Heart left ventricle (tissue), 16 donors: ENCODE results near the gene PPP1R1A. TPM values are rescaled to one million over a fixed set of nuclear protein-coding genes. Genes with fewer than 3 reads are reported as not detected.

Source experiments
- ATAC-seq, 4 donors: fragments of 200-7000 bp; cut with Tn5 transposase; one replicate each; pipeline ENCODE4 v1.9.1; 2020 to 2022; ENCODE audit warnings: moderate library complexity in 4 of 4, mild to moderate bottlenecking in 3 of 4, moderate number of reproducible peaks in 1 of 4
- DNase-seq, 5 donors: peaks; one replicate each; pipeline ENCODE4 v3.0.0-alpha.2; 2020
- H3K27ac ChIP-seq, 12 donors: fragments of 200-600 bp; sonication (generic) in 4 of 12; one replicate each; pipeline versions ENCODE4 v1.5.0 to v1.8.0; 2016 to 2022; ENCODE audit warnings: mild to moderate bottlenecking in 2 of 12
- H3K27me3 ChIP-seq, 9 donors: fragments of 200-600 bp; sonication (generic) in 2 of 9; one replicate each; pipeline versions ENCODE4 v1.5.1 to v1.8.0; 2016 to 2022; ENCODE audit warnings: mild to moderate bottlenecking in 3 of 9
- H3K36me3 ChIP-seq, 9 donors: fragments of 200-600 bp; sonication (generic) in 2 of 9; one replicate each; pipeline versions ENCODE4 v1.5.0 to v1.8.0; 2018 to 2022; ENCODE audit warnings: mild to moderate bottlenecking in 2 of 9
- H3K4me1 ChIP-seq, 12 donors: fragments of 200-600 bp; sonication (generic) in 4 of 12; one replicate each; pipeline versions ENCODE4 v1.5.0 to v1.8.0; 2016 to 2022; ENCODE audit warnings: mild to moderate bottlenecking in 3 of 12
- H3K4me3 ChIP-seq, 12 donors: fragments of 200-600 bp; sonication (generic) in 4 of 12; one replicate each; pipeline versions ENCODE4 v1.5.0 to v1.8.0; 2017 to 2022; ENCODE audit warnings: mild to moderate bottlenecking in 9 of 12, moderate library complexity in 4 of 12
- H3K9me3 ChIP-seq, 12 donors: fragments of 200-600 bp; sonication (generic) in 4 of 12; one replicate each; pipeline versions ENCODE4 v1.5.0 to v1.8.0; 2016 to 2022; ENCODE audit warnings: mild to moderate bottlenecking in 1 of 12
- POLR2A ChIP-seq, 2 donors: fragments of 450-650 bp; IDR thresholded peaks; one replicate each; pipeline ENCODE4 v1.6.1; 2017; ENCODE audit warnings: antibody characterized with exemption in 2 of 2, mild to moderate bottlenecking in 2 of 2, moderate library complexity in 2 of 2
- WGBS, 4 donors: extraction: QIAGEN DNeasy Blood & Tissue Kit in 2 of 4; methylation state at CpG; one replicate each; pipeline versions ENCODE4 v1.1.5 to v1.1.7; 2013 to 2018; 5-methylcytosine and 5-hydroxymethylcytosine counted together
- intact Hi-C, 10 donors: fragments of 100-400 bp; cut with DNase I; formaldehyde crosslinking; loops; one replicate each; pipeline versions ENCODE4 v1.11.1 to v1.14.2; 2022
- polyA plus RNA-seq, 2 donors: library from polyadenylated mRNA; stranded (reverse); fragments of 200-250 nt; gene quantifications; one replicate each; pipeline ENCODE4 v1.2.3, GENCODE V29; 2013
- total RNA-seq, 9 donors: library from RNA; depleted of rRNA in 2 of 9; stranded (reverse); fragments of >200 nt in 2 of 9; fragmentation: NEBNext Ultra II Directional in 3 of 9; extraction: Animal tissue kit (Norgen Biotek cat#: 25700) in 3 of 9; gene quantifications; one replicate each; pipeline versions ENCODE4 v1.1.0 to v1.2.4, GENCODE V29; 2016 to 2023
- TF ChIP-seq, protein P1 (sequence below), 12 donors: fragments of 200-600 bp; sonication (generic) in 4 of 12; IDR thresholded peaks; one replicate each; pipeline versions ENCODE4 v1.5.0 to v1.8.0; 2018 to 2022; ENCODE audit warnings: antibody characterized with exemption in 12 of 12, mild to moderate bottlenecking in 5 of 12
- donor health status: ischemic (EF 13 %, LVEDD 7.1; RV severe dilation, severe dysfunction).
- donor health status: healthy with polysubstance abuse.
- donor health status: DM: no; HTN: yes; CAD: no.
- donor health status: DM: no; HTN: no; CAD: no.
- donor health status: ischemic (EF 25% LVEDD 6.9; RV normal size, moderate dysfunction).
- donor health status: ischemic (EF 25% LVEDD 5.7; RV mildly dilated, moderate dysfunction).
- donor health status: healthy.
- donor health status: DM: yes; HTN: yes; CAD: no.
- donor health status: ischemic (EF 35%, LVEDD 5.7; RV mildly dilated, moderate dysfunction).
- donor health status: nonischemic (EF 11% LVEDD 7.7; RV severe dilation, severe dysfunction).
- donor health status: DM: yes; HTN: yes; CAD: no.
- donor health status: PGD.
- donor health status: ischemic (EF 29% LVEDD 5.4; RV normal size, mild dysfunction).
- donor health status: nonischemic (EF 23%, LVEDD 6.1; RV moderate dilation, normal function).

PPP1R1A gene
- total and polyA plus RNA-seq, 11 donors = 25.5 to 181 (median 60.9) TPM

DNA sequence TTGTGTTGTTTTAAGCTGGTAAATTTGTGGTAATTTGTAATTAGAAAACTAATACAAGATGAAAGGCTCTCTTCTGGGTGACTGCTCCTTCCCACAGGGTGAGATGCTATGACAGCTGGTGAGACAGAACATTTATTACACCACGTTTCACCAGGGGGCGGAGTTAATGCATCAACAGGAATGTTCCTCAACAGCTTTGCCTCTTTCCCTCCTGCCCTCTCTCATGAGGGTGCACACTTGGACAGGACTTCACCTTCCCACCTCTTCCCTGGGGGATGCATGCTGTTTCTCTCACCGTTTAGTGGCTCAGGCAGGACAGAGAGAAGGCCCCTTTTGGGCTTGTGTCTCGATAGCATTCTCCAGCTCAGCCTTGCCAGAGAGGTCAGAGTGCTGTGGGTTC is 13.4 kb upstream of the PPP1R1A start:
- 55 to 61% (median 60%) methylated on average over 4 of the region's 4 CpGs for WGBS, 4 donors
- no peak for DNase-seq
- Histone ChIP-seq H3K36me3 (no peaks in the 10 kb centered on the region), H3K9me3 (no peaks in the 10 kb centered on the region), H3K4me1 (no peaks in the 10 kb centered on the region), H3K4me3 (no peak overlapping the region), H3K27ac (no peak overlapping the region), H3K27me3 (no peaks in the 10 kb centered on the region)
- intact Hi-C loops = loop anchor here in 4 of 10 donors (2.0 to 10.0 kb wide), 3 partner anchors 21 to 355 kb away; no protein-coding TSS in a partner anchor
- ATAC-seq = no peak
- TF ChIP-seq POLR2A (IDR thresholded peaks at IDR 0.05) = no peak
- TF ChIP-seq, protein P1, sequence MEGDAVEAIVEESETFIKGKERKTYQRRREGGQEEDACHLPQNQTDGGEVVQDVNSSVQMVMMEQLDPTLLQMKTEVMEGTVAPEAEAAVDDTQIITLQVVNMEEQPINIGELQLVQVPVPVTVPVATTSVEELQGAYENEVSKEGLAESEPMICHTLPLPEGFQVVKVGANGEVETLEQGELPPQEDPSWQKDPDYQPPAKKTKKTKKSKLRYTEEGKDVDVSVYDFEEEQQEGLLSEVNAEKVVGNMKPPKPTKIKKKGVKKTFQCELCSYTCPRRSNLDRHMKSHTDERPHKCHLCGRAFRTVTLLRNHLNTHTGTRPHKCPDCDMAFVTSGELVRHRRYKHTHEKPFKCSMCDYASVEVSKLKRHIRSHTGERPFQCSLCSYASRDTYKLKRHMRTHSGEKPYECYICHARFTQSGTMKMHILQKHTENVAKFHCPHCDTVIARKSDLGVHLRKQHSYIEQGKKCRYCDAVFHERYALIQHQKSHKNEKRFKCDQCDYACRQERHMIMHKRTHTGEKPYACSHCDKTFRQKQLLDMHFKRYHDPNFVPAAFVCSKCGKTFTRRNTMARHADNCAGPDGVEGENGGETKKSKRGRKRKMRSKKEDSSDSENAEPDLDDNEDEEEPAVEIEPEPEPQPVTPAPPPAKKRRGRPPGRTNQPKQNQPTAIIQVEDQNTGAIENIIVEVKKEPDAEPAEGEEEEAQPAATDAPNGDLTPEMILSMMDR (IDR thresholded peaks at IDR 0.05) = no peak

DNA sequence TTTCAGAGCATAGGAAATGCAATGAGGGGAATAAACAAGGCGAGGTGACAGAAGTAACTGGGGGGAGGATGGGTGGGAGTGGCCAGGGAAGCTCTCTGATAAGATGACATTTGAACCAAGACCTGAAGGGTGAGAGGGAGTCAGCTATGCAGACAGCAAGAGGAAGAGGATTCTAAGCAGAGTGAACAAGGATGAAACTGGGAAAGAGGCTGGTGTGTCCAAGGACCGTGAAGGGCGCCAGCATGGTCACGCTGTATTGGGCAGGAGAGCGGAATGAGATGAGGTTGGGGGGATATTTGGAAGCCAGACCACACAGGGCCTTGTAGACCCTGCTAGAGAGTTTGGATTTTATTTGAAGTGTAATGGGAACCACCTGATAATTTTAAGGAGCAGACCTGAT is 10.5 kb upstream of the PPP1R1A start:
- Histone ChIP-seq H3K4me1 (no peaks in the 10 kb centered on the region), H3K36me3 (no peaks in the 10 kb centered on the region), H3K4me3 (no peak overlapping the region), H3K9me3 (no peaks in the 10 kb centered on the region), H3K27me3 (peaks cover 0 to 2% (median 0%) of the 10 kb centered on the region in 9 donors), H3K27ac (no peak overlapping the region)
- 82 to 88% (median 83%) methylated on average over 5 of the region's 5 CpGs for WGBS, 4 donors
- DNase-seq (no peak), ATAC-seq (no peak)
- TF ChIP-seq, protein P1 (IDR thresholded peaks at IDR 0.05) = no peak
- no peak for TF ChIP-seq POLR2A (IDR thresholded peaks at IDR 0.05)
- intact Hi-C loops = loop anchor here in 6 of 10 donors (5.0 to 10.0 kb wide), 2 partner anchors 356 to 358 kb away; no protein-coding TSS in a partner anchor

DNA sequence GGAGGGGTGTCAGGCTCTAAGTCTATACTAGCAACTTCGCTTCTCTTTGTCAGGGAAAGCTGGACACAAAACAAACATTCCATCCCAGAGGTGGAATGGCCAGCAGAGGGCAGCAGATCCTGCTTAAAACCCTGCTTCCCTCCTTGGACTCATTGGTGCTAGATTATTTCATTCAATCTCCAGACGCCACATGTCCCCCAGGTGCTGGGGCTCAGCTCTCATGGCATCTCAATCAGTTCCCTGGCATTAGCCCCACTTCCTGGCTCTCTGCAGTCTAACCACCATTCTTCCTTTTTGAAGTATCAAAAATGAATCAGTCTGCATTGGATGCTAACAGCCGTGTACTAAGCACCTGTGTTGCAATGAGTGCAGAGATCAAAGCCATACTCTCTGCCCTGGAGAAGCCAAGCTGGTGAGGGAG is 8.1 kb upstream of the PPP1R1A start:
- 24 to 29% (median 27%) methylated on average over 3 of the region's 3 CpGs for WGBS, 4 donors
- peak in 3 of 5 donors; percentile 32 to 65 (median 42) for DNase-seq
- Histone ChIP-seq H3K27ac (no peak overlapping the region), H3K4me3 (no peak overlapping the region), H3K9me3 (no peaks in the 10 kb centered on the region), H3K36me3 (no peaks in the 10 kb centered on the region), H3K27me3 (peaks cover 0 to 3% (median 0%) of the 10 kb centered on the region in 9 donors), H3K4me1 (peaks cover 0 to 1% (median 0%) of the 10 kb centered on the region in 12 donors)
- intact Hi-C loops = loop anchor here in 6 of 10 donors (5.0 to 10.0 kb wide), 2 partner anchors 358 to 361 kb away; no protein-coding TSS in a partner anchor
- ATAC-seq = peak in 3 of 4 donors; percentile 47 to 69 (median 53)
- TF ChIP-seq POLR2A (IDR thresholded peaks at IDR 0.05) = no peak
- TF ChIP-seq, protein P1 (IDR thresholded peaks at IDR 0.05) = peak; percentile 66 to 89 (median 78)

DNA sequence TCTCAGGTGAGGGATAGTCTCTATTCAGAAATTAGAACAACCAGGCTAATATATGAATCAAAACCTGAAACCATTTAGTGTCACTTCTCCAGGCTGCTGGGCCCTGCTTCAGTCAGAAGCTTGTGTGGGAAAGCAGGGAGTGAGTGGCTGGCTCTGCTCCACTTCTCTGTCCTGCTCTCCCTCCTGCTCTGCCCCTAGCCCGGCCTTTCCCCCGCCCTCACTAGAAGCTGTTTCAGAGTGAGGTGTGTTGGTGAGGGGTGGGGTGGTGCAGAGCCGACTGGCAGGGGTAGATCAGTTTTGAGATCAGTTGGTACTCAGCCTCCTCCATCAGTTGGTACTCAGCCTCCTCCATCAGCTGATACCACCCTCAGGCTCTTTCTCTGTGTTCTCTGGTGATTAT is 7.0 kb upstream of the PPP1R1A start:
- ATAC-seq (no peak), DNase-seq (no peak)
- intact Hi-C loops = loop anchor here in 6 of 10 donors (5.0 to 10.0 kb wide), 2 partner anchors 359 to 362 kb away; no protein-coding TSS in a partner anchor
- Histone ChIP-seq H3K9me3 (no peaks in the 10 kb centered on the region), H3K4me1 (peaks cover 0 to 11% (median 2%) of the 10 kb centered on the region in 12 donors), H3K27me3 (peaks cover 0 to 5% (median 0%) of the 10 kb centered on the region in 9 donors), H3K36me3 (no peaks in the 10 kb centered on the region), H3K27ac (no peak overlapping the region), H3K4me3 (no peak overlapping the region)
- no peak for TF ChIP-seq POLR2A (IDR thresholded peaks at IDR 0.05)
- TF ChIP-seq, protein P1 (IDR thresholded peaks at IDR 0.05) = no peak
- 64 to 85% (median 74%) methylated on average over 3 of the region's 3 CpGs for WGBS, 4 donors
